Endothelial cell of umbilical vein (primary cell): Measurements from ENCODE around the gene OR1I1. TPM values are rescaled to one million over a fixed set of nuclear protein-coding genes. Genes with fewer than 3 reads are reported as not detected.

ENCODE experiments used
- BruUV-seq: library from RNA; stranded (reverse); fragments of 400-500 nt; replicated peaks from 2 replicates; lab custom pipeline; 2021; lab: Mats Ljungman, UMichigan
- CTCF ChIA-PET: fragments of 300-600, 350-600 bp; sonication (Branson Sonifier 250); formaldehyde crosslinking; loops from one replicate; lab custom pipeline; 2021; ENCODE audit warnings: antibody characterized with exemption, inconsistent platforms; lab: Charles Lee
- POLR2A ChIA-PET: fragments of 300-600, 350-600 bp; sonication (Branson Sonifier 250); formaldehyde crosslinking; loops from one replicate; lab custom pipeline; 2021; ENCODE audit warnings: antibody characterized with exemption, inconsistent platforms; lab: Charles Lee
- DNase-seq: peaks from one replicate; pipeline ENCODE4 v3.0.0-alpha.2; 2011; ENCODE audit warnings: low read depth, low spot score
- FAIRE-seq: peaks from 2 replicates; lab custom pipeline; 2011; peaks lifted over from hg19 to GRCh38; lab: Jason Lieb, UNC
- H2AFZ ChIP-seq: 2 replicates; pipeline ENCODE4 v1.6.0; 2012; ENCODE audit warnings: low read depth, low read length, control low read depth, inconsistent platforms
- H3K27ac ChIP-seq: 2 replicates; pipeline ENCODE4 v1.5.1; 2011; ENCODE audit warnings: low read depth, mild to moderate bottlenecking, control low read depth, low read length, moderate library complexity; ENCODE audit not compliant: insufficient read depth
- H3K27me3 ChIP-seq, 2 experiments: 2 replicates each; pipeline versions ENCODE4 v1.6.0 to v1.6.1; 2011; ENCODE audit warnings: low read length in 2 of 2, mixed read lengths in 1 of 2; ENCODE audit not compliant: control insufficient read depth in 2 of 2, insufficient read depth in 2 of 2
- H3K36me3 ChIP-seq, 2 experiments: 2 replicates in 1 of 2; 3 replicates in 1 of 2; pipeline ENCODE4 v1.5.1; 2011; ENCODE audit warnings: low read length in 2 of 2, mild to moderate bottlenecking in 1 of 2, moderate library complexity in 1 of 2; ENCODE audit not compliant: control insufficient read depth in 2 of 2, insufficient read depth in 2 of 2; ENCODE audit errors: extremely low read depth in 1 of 2
- H3K4me1 ChIP-seq: 3 replicates; pipeline ENCODE4 v1.5.1; 2011; ENCODE audit warnings: mild to moderate bottlenecking, low read length; ENCODE audit not compliant: control insufficient read depth, insufficient read depth; ENCODE audit errors: extremely low read depth
- H3K4me2 ChIP-seq: 2 replicates; pipeline ENCODE4 v1.6.1; 2011; ENCODE audit warnings: low read length, control low read depth, mixed read lengths; ENCODE audit not compliant: insufficient read depth
- H3K4me3 ChIP-seq, 3 experiments: fragments of 200-600 bp in 1 of 3; sonication (generic), shearing (Covaris generic) in 1 of 3; replicated peaks in 1 of 3; 2 replicates each; pipeline ENCODE4 v1.5.1; 2011 to 2016; ENCODE audit warnings: control low read depth in 3 of 3, low read length in 3 of 3, mild to moderate bottlenecking in 2 of 3, inconsistent platforms in 1 of 3, low read depth in 1 of 3, moderate library complexity in 1 of 3; ENCODE audit not compliant: insufficient read depth in 1 of 3
- H3K79me2 ChIP-seq: 2 replicates; pipeline ENCODE4 v1.6.0; 2012; ENCODE audit warnings: low read length, inconsistent platforms; ENCODE audit not compliant: control insufficient read depth, insufficient read depth
- H3K9ac ChIP-seq: replicated peaks from 2 replicates; pipeline ENCODE3; 2011; ENCODE audit warnings: low read length, control low read depth; ENCODE audit not compliant: insufficient read depth; ENCODE audit errors: extremely low read depth
- H3K9me1 ChIP-seq: replicated peaks from 3 replicates; pipeline ENCODE4 v1.6.0; 2011; ENCODE audit warnings: mild to moderate bottlenecking, low read length; ENCODE audit not compliant: control insufficient read depth, insufficient read depth; ENCODE audit errors: extremely low read depth
- H3K9me3 ChIP-seq: replicated peaks from 2 replicates; pipeline ENCODE4 v1.5.1; 2012; ENCODE audit warnings: low read length, inconsistent platforms; ENCODE audit not compliant: control insufficient read depth, insufficient read depth
- H4K20me1 ChIP-seq: replicated peaks from 2 replicates; pipeline ENCODE3; 2011; ENCODE audit warnings: mild to moderate bottlenecking, low read length; ENCODE audit not compliant: control insufficient read depth, insufficient read depth; ENCODE audit errors: extremely low read depth
- EZH2 ChIP-seq: IDR thresholded peaks from 2 replicates; pipeline ENCODE4 v1.6.1; 2012; ENCODE audit warnings: borderline replicate concordance, low read depth, mild to moderate bottlenecking, moderate library complexity, low read length, inconsistent platforms; ENCODE audit not compliant: severe bottlenecking
- FOS ChIP-seq: IDR thresholded peaks from 2 replicates; pipeline ENCODE4 v1.6.1; 2011; ENCODE audit warnings: mild to moderate bottlenecking, low read length, moderate library complexity, borderline replicate concordance; ENCODE audit not compliant: insufficient read depth
- GATA2 ChIP-seq: IDR thresholded peaks from 2 replicates; pipeline ENCODE4 v1.7.0; 2011; ENCODE audit warnings: low read depth, mild to moderate bottlenecking, moderate library complexity, mixed read lengths, low read length; ENCODE audit not compliant: insufficient read length, insufficient read depth
- JUN ChIP-seq: IDR thresholded peaks from 2 replicates; pipeline ENCODE4 v1.6.1; 2011; ENCODE audit warnings: borderline replicate concordance, low read depth; ENCODE audit not compliant: insufficient read length, insufficient read depth
- MYC ChIP-seq: IDR thresholded peaks from one replicate; pipeline ENCODE4 v1.6.1; 2011; ENCODE audit warnings: mild to moderate bottlenecking, low read depth, low read length
- POLR2A ChIP-seq: IDR thresholded peaks from 2 replicates; pipeline ENCODE4 v1.6.1; 2012; ENCODE audit warnings: low read depth, mild to moderate bottlenecking, control low read depth, low read length
- POLR2AphosphoS5 ChIP-seq: IDR thresholded peaks from 2 replicates; pipeline ENCODE4 v1.6.1; 2012; ENCODE audit warnings: low read depth, mild to moderate bottlenecking, control low read depth, low read length, moderate library complexity; ENCODE audit not compliant: insufficient read depth
- dilution Hi-C: fragments of 300-500 bp; cut with MboI; formaldehyde crosslinking; loops from one replicate; pipeline ENCODE4 v1.15.0; 2019; ENCODE audit warnings: low sequenced_read_pairs; ENCODE audit not compliant: extremely low pct_ligation_motif_present
- intact Hi-C: fragments of 100-400 bp; cut with micrococcal nuclease; formaldehyde crosslinking; loops from one replicate; pipeline ENCODE4 v1.10.0; 2022
- polyA plus RNA-seq, 4 experiments: library from polyadenylated mRNA; depleted of rRNA in 3 of 4; stranded (reverse) in 3 of 4; unstranded in 1 of 4; fragments of >200 nt; gene quantifications; 2 replicates each; pipeline versions ENCODE4 v1.2.1 to v1.2.3, GENCODE V29; 2011 to 2012; ENCODE audit warnings: missing spikeins in 1 of 4
- total RNA-seq: library from RNA; stranded (reverse); gene quantifications from 2 replicates; pipeline ENCODE4 v1.2.3, GENCODE V29; 2021
- TF ChIP-seq, protein P1 (sequence below), 2 donors: IDR thresholded peaks; 1 replicate in 1 of 2; 2 replicates in 1 of 2; pipeline ENCODE4 v1.5.1; 2011; ENCODE audit warnings: low read length in 2 of 2, mild to moderate bottlenecking in 2 of 2, moderate library complexity in 2 of 2, control low read depth in 1 of 2, inconsistent platforms in 1 of 2, low read depth in 1 of 2; ENCODE audit not compliant: insufficient read depth in 1 of 2; ENCODE audit errors: extremely low read depth in 1 of 2
- TF ChIP-seq, protein P2 (sequence below): IDR thresholded peaks from 2 replicates; pipeline ENCODE4 v1.6.1; 2011; ENCODE audit not compliant: insufficient read depth, insufficient read length

OR1I1 gene
- total and polyA plus RNA-seq, 2 donors (not counting 3 experiments of a cell fraction or from before 2014, with no cell fraction given), result not detected

DNA sequence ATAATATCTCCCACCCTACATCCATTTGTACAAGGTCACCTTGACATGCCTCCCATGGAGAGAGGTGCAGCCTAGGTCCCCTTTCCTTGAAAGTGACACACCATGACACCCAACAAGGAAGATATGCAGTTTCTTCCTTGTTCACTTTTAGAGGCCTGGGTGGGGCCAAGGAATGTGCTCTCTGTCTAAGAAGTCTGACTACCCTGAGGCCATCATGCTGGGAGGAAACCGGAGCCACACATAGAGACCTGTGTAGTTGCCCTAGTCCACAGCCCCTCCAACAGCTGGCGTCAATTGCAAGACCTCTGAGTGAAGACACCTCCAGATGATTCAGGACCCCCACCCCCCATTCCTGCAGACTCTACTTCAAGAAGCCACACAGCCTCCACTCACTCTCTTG lies 36.2 kb downstream of the OR1I1 start:
- H3K79me2 ChIP-seq, result no peaks in the 10 kb centered on the region
- no peak for TF ChIP-seq MYC
- TF ChIP-seq JUN, result no peak
- TF ChIP-seq FOS, result no peak
- no peak for TF ChIP-seq POLR2AphosphoS5
- TF ChIP-seq, protein P1, sequence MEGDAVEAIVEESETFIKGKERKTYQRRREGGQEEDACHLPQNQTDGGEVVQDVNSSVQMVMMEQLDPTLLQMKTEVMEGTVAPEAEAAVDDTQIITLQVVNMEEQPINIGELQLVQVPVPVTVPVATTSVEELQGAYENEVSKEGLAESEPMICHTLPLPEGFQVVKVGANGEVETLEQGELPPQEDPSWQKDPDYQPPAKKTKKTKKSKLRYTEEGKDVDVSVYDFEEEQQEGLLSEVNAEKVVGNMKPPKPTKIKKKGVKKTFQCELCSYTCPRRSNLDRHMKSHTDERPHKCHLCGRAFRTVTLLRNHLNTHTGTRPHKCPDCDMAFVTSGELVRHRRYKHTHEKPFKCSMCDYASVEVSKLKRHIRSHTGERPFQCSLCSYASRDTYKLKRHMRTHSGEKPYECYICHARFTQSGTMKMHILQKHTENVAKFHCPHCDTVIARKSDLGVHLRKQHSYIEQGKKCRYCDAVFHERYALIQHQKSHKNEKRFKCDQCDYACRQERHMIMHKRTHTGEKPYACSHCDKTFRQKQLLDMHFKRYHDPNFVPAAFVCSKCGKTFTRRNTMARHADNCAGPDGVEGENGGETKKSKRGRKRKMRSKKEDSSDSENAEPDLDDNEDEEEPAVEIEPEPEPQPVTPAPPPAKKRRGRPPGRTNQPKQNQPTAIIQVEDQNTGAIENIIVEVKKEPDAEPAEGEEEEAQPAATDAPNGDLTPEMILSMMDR (IDR thresholded peaks at IDR 0.05; ENCODE audit: extremely low read depth in 1 of 2, insufficient read depth in 1 of 2, low read depth in 1 of 2, low read length in 2 of 2), result no peak
- no peak for TF ChIP-seq POLR2A
- TF ChIP-seq EZH2, result no peak
- TF ChIP-seq GATA2, result no peak
- TF ChIP-seq, protein P2, sequence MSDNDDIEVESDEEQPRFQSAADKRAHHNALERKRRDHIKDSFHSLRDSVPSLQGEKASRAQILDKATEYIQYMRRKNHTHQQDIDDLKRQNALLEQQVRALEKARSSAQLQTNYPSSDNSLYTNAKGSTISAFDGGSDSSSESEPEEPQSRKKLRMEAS, result no peak
- intact Hi-C loops, result no loop called here
- H3K9me3 ChIP-seq, result no peaks in the 10 kb centered on the region
- H3K27me3 ChIP-seq, result no peaks in the 10 kb centered on the region
- dilution Hi-C loops, result no loop called here
- H3K4me1 ChIP-seq, result no peaks in the 10 kb centered on the region
- H3K9ac ChIP-seq, result no peak overlapping the region
- peaks cover 24 to 62% of the 10 kb centered on the region in 2 experiments for H3K36me3 ChIP-seq
- no peak for DNase-seq
- H2AFZ ChIP-seq, result no peak overlapping the region
- no TSS peak for BruUV-seq
- no peaks in the 10 kb centered on the region for H4K20me1 ChIP-seq
- ChIA-PET POLR2A (no interaction called here), CTCF (no interaction called here)
- H3K4me3 ChIP-seq, result no peak overlapping the region
- H3K27ac ChIP-seq, result no peak overlapping the region
- H3K4me2 ChIP-seq, result no peak overlapping the region
- FAIRE-seq, result no peak
- H3K9me1 ChIP-seq, result no peaks in the 10 kb centered on the region
